Smooth muscle cell (in vitro differentiated cells): ENCODE data around the gene RNF214. TPM values are rescaled to one million over a fixed set of nuclear protein-coding genes. Genes with fewer than 3 reads are reported as not detected.

ENCODE experiments used
- DNase-seq: peaks from one replicate; lab custom pipeline; 2025; ENCODE audit not compliant: unreplicated experiment; lab: John Stamatoyannopoulos, UW
- H2AFZ ChIP-seq: fragments of 200-600 bp; sonication (generic); 2 replicates; pipeline ENCODE4 v1.6.0; 2016; ENCODE audit warnings: antibody characterized with exemption, low read depth, mild to moderate bottlenecking
- H3F3A ChIP-seq: fragments of 200-600 bp; sonication (generic); 2 replicates; pipeline ENCODE4 v1.6.0; 2017; ENCODE audit warnings: antibody characterized with exemption, low read depth
- H3K27ac ChIP-seq: fragments of 200-600 bp; sonication (generic); 2 replicates; pipeline ENCODE4 v1.5.1; 2016; ENCODE audit warnings: low read depth, mild to moderate bottlenecking
- H3K27me3 ChIP-seq: fragments of 200-600 bp; sonication (generic); 2 replicates; pipeline ENCODE4 v1.6.1; 2016; ENCODE audit warnings: low read depth, mild to moderate bottlenecking
- H3K36me3 ChIP-seq: fragments of 200-600 bp; sonication (generic); 2 replicates; pipeline ENCODE4 v1.5.1; 2016; ENCODE audit warnings: low read depth
- H3K4me1 ChIP-seq: fragments of 200-600 bp; sonication (generic); 2 replicates; pipeline ENCODE4 v1.5.1; 2016; ENCODE audit warnings: low read depth
- H3K4me2 ChIP-seq: fragments of 200-600 bp; sonication (generic); 2 replicates; pipeline ENCODE4 v1.6.0; 2016; ENCODE audit warnings: mild to moderate bottlenecking
- H3K4me3 ChIP-seq: fragments of 200-600 bp; sonication (generic); 2 replicates; pipeline ENCODE4 v1.5.1; 2016; ENCODE audit warnings: mild to moderate bottlenecking
- H3K79me2 ChIP-seq: fragments of 200-600 bp; sonication (generic); 2 replicates; pipeline ENCODE4 v1.6.0; 2016; ENCODE audit warnings: low read depth, mild to moderate bottlenecking
- H3K9ac ChIP-seq: fragments of 200-600 bp; sonication (generic); 2 replicates; pipeline ENCODE4 v1.6.0; 2016; ENCODE audit warnings: low read depth
- H3K9me3 ChIP-seq: fragments of 200-600 bp; sonication (generic); replicated peaks from 2 replicates; pipeline ENCODE4 v1.5.1; 2016; ENCODE audit warnings: low read depth
- H4K20me1 ChIP-seq: fragments of 200-600 bp; sonication (generic); 2 replicates; pipeline ENCODE4 v1.6.0; 2016; ENCODE audit warnings: low read depth
- WGBS: methylation state at CpG from one replicate; pipeline ENCODE4 v1.1.7; 2016; ENCODE audit warnings: low lambda C conversion rate; 5-methylcytosine and 5-hydroxymethylcytosine counted together
- polyA plus RNA-seq: library from polyadenylated mRNA; unstranded; fragments of >200 nt; fragmentation: Nextera tagmentation; extraction: Ambion mirVana; gene quantifications from 2 replicates; pipeline ENCODE4 v1.2.1, GENCODE V29; 2016
- total RNA-seq: library from RNA; depleted of rRNA; stranded (reverse); fragments of >200 nt; gene quantifications from 2 replicates; pipeline ENCODE4 v1.2.3, GENCODE V29; 2014
- TF ChIP-seq, protein P1 (sequence below): fragments of 200-600 bp; sonication (generic); IDR thresholded peaks from 2 replicates; pipeline ENCODE4 v1.5.1; 2017; ENCODE audit warnings: borderline replicate concordance, mild to moderate bottlenecking, antibody characterized with exemption; ENCODE audit not compliant: insufficient read depth, poor library complexity, severe bottlenecking

RNF214 gene
- total and polyA plus RNA-seq, 2 experiments from 2014 or later: 10.9 to 15.8 TPM

DNA sequence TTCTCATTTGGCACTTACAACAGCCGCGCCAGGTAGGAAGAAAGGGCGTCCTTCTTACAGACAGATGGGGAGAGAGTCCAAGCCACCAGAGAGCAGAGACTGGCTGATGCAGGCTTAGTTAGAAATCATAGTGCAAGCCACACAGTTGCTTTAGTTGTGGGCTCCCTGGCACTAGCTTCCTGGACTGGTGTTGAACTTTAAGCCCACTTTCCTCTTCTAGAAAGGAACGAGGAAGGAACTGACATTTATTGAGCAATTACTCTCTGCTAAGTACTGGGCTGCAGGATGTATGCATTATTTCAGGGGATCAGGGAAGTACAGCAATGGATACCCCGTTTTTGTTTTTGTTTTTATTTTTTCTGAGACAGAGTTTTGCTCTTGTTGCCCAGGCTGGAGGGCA lies 80.6 kb downstream of the RNF214 start:
- Histone ChIP-seq H3K9me3 (no peaks in the 10 kb centered on the region), H3K4me1 (peaks cover 7% of the 10 kb centered on the region), H4K20me1 (no peaks in the 10 kb centered on the region), H3K4me3 (no peak overlapping the region), H2AFZ (no peak overlapping the region), H3K27me3 (no peaks in the 10 kb centered on the region), H3K4me2 (no peak overlapping the region), H3K36me3 (no peaks in the 10 kb centered on the region), H3K27ac (no peak overlapping the region), H3F3A (no peaks in the 10 kb centered on the region), H3K79me2 (no peaks in the 10 kb centered on the region), H3K9ac (no peak overlapping the region)
- TF ChIP-seq, protein P1, sequence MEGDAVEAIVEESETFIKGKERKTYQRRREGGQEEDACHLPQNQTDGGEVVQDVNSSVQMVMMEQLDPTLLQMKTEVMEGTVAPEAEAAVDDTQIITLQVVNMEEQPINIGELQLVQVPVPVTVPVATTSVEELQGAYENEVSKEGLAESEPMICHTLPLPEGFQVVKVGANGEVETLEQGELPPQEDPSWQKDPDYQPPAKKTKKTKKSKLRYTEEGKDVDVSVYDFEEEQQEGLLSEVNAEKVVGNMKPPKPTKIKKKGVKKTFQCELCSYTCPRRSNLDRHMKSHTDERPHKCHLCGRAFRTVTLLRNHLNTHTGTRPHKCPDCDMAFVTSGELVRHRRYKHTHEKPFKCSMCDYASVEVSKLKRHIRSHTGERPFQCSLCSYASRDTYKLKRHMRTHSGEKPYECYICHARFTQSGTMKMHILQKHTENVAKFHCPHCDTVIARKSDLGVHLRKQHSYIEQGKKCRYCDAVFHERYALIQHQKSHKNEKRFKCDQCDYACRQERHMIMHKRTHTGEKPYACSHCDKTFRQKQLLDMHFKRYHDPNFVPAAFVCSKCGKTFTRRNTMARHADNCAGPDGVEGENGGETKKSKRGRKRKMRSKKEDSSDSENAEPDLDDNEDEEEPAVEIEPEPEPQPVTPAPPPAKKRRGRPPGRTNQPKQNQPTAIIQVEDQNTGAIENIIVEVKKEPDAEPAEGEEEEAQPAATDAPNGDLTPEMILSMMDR: no peak
- no peak for DNase-seq
- WGBS: 91% methylated on average over 5 of the region's 5 CpGs

DNA sequence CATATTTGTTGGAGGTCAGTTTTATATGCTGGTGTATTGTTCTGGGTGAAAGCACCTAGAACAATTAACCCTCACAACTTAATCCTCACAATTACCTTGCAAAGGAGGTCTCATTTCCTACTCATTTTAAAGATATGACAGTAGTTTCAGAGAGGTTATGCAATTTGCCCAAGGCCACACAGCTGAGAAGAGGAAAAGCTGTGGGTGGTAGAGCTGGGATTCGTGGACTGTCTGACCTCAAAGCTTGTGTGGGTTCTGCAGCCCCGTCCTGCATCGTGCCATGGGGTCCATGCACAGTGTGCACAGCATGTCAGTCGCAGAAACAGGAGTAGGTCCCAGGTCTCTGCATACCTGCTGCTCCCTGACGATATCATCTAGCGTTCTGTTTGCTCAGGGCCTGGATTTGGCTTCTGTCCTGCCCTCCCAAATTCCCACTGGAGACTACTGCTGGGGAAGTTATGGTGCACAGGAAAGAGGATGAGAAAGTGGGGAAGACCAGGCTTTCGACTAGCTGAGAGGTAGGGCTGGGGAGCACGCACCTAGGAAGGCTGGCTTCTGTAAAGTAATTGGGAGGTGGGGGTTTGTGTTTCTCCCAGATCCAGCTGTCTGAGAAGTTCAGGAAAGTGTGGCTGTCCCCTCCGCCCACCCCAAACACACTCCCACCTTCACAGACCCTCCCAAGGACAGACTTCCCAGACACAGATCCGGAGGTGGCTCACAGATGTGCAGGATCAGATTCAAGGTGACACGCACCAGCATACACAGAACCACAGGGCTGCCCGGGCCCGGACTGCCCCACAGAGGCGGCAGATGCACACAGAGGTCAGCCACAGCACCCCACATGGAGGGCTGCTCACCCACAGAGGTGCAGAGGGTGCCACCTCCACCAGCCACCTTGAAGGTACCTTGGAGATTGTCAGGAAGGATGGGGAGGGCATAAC lies 81.6 kb downstream of the RNF214 start:
- H2AFZ ChIP-seq: no peak overlapping the region
- H3K27ac ChIP-seq: no peak overlapping the region
- H3K27me3 ChIP-seq: no peaks in the 10 kb centered on the region
- H3K4me3 ChIP-seq: no peak overlapping the region
- no peak for DNase-seq
- H3K4me1 ChIP-seq: peaks cover 7% of the 10 kb centered on the region
- peak overlapping the region; percentile 99 for H3K4me2 ChIP-seq
- H3K36me3 ChIP-seq: no peaks in the 10 kb centered on the region
- no peaks in the 10 kb centered on the region for H4K20me1 ChIP-seq
- no peak overlapping the region for H3K9ac ChIP-seq
- H3F3A ChIP-seq: no peaks in the 10 kb centered on the region
- H3K79me2 ChIP-seq: no peaks in the 10 kb centered on the region
- WGBS: 88% methylated on average over 14 of the region's 14 CpGs
- TF ChIP-seq, protein P1: no peak
- no peaks in the 10 kb centered on the region for H3K9me3 ChIP-seq

DNA sequence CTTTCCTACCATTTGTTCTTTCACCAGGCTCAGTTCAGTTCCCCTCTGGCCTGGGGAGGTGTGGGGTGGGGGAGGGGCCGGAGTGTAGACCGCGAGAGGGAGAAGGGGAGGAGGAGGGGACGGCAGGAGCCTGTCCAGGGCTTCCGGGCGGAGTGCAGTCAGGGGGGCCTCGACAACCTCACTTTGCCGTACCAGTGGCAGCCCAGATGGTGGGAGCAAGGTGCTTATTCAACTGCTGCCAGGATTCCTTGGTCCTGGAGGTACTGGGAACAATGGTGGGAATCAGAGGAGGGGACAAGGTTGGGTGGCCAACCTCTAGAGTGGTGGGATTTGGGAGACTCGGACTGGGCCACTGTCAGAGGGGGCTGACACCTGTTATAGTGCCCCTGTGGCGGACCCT lies 82.4 kb downstream of the RNF214 start:
- TF ChIP-seq, protein P1: no peak
- Histone ChIP-seq H2AFZ (no peak overlapping the region), H3K27me3 (no peaks in the 10 kb centered on the region), H3F3A (no peaks in the 10 kb centered on the region), H3K4me1 (peaks cover 7% of the 10 kb centered on the region), H3K27ac (no peak overlapping the region), H3K4me3 (peak overlapping the region; percentile 83), H3K79me2 (no peaks in the 10 kb centered on the region), H4K20me1 (no peaks in the 10 kb centered on the region), H3K9ac (no peak overlapping the region), H3K4me2 (peak overlapping the region; percentile 99), H3K9me3 (no peaks in the 10 kb centered on the region), H3K36me3 (no peaks in the 10 kb centered on the region)
- no peak for DNase-seq
- WGBS: 36% methylated on average over 9 of the region's 10 CpGs
